Stomach (tissue), 9 donors: Measurements from ENCODE around the gene SPINT3. TPM values are rescaled to one million over a fixed set of nuclear protein-coding genes. Genes with fewer than 3 reads are reported as not detected.

Experiments
- DNase-seq, 2 donors: peaks; one replicate each; pipeline versions ENCODE4 v3.0.0 to v3.0.0-alpha.2; 2013 to 2019
- H3K27ac ChIP-seq, 5 donors: fragments of 200-600 bp in 4 of 5; sonication (generic) in 4 of 5; one replicate each; pipeline ENCODE4 v1.5.1; 2013 to 2019; ENCODE audit warnings: mild to moderate bottlenecking in 1 of 5, moderate library complexity in 1 of 5
- H3K27me3 ChIP-seq, 3 donors: fragments of 200-600 bp; sonication (generic); one replicate each; pipeline ENCODE4 v1.5.1; 2017 to 2019; ENCODE audit warnings: mixed run types in 1 of 3
- H3K36me3 ChIP-seq, 4 donors: fragments of 200-600 bp; sonication (generic); 1 replicate in 3 of 4; 2 replicates in 1 of 4; pipeline ENCODE4 v1.5.1; 2016 to 2019
- H3K4me1 ChIP-seq, 4 donors: fragments of 200-600 bp; sonication (generic); one replicate each; pipeline ENCODE4 v1.5.1; 2016 to 2019
- H3K4me3 ChIP-seq, 4 donors: fragments of 200-600 bp; sonication (generic) in 3 of 4; one replicate each; pipeline ENCODE4 v1.5.1; 2016 to 2019; ENCODE audit warnings: mild to moderate bottlenecking in 1 of 4
- H3K9me3 ChIP-seq, 4 donors: fragments of 200-600 bp; sonication (generic); one replicate each; pipeline ENCODE4 v1.5.1; 2016 to 2019
- EP300 ChIP-seq: sonication (generic); formaldehyde crosslinking; IDR thresholded peaks from one replicate; pipeline ENCODE4 v1.6.1; 2017; ENCODE audit warnings: antibody characterized with exemption
- POLR2A ChIP-seq, 4 donors: fragments of 450-650 bp; IDR thresholded peaks; one replicate each; pipeline ENCODE4 v1.6.1; 2016; ENCODE audit warnings: antibody characterized with exemption in 4 of 4, control low read depth in 2 of 4, mild to moderate bottlenecking in 1 of 4, moderate library complexity in 1 of 4
- POLR2AphosphoS5 ChIP-seq, 3 donors: sonication (generic); formaldehyde crosslinking; IDR thresholded peaks; one replicate each; pipeline ENCODE4 v1.6.1; 2016; ENCODE audit warnings: antibody characterized with exemption in 3 of 3
- WGBS, 5 donors: extraction: QIAGEN DNeasy Blood & Tissue Kit in 3 of 5; methylation state at CpG; one replicate each; pipeline versions ENCODE4 v1.1.5 to v1.1.7; 2013 to 2018; 5-methylcytosine and 5-hydroxymethylcytosine counted together
- intact Hi-C: fragments of 100-400 bp; cut with DNase I; formaldehyde crosslinking; loops from one replicate; pipeline ENCODE4 v1.15.1; 2023; ENCODE audit warnings: low total_unique reads
- polyA plus RNA-seq, 3 donors: library from polyadenylated mRNA; stranded (reverse); fragments of 200-250 nt; gene quantifications; one replicate each; pipeline ENCODE4 v1.2.3, GENCODE V29; 2013
- total RNA-seq, 5 donors: library from RNA; depleted of rRNA; stranded (reverse); fragments of >200 nt; gene quantifications; one replicate each; pipeline versions ENCODE4 v1.1.0 to v1.2.3, GENCODE V29; 2014 to 2016
- TF ChIP-seq, protein P1 (sequence below), 7 experiments: fragments of 450-650 bp in 4 of 7; fragments of 200-600 bp in 3 of 7; sonication (generic) in 3 of 7; IDR thresholded peaks; one replicate each; pipeline ENCODE4 v1.5.1; 2016 to 2019; ENCODE audit warnings: antibody characterized with exemption in 7 of 7, control low read depth in 2 of 7, mild to moderate bottlenecking in 1 of 7
- donor health status: healthy with polysubstance abuse.
- donor health status: Bipolar disorder and iron deficiency.
- donor health status: healthy.

Gene SPINT3
- total and polyA plus RNA-seq, 8 donors = not detected

GRCh38 chr20:45523821-45524220, 8.4 kb upstream of the SPINT3 start:
- intact Hi-C loops = no loop called here
- H3K27me3 ChIP-seq = peaks cover 0 to 33% (median 7%) of the 10 kb centered on the region in 3 donors
- no peak overlapping the region for H3K4me3 ChIP-seq
- no peaks in the 10 kb centered on the region for H3K4me1 ChIP-seq
- DNase-seq = no peak
- H3K9me3 ChIP-seq = no peaks in the 10 kb centered on the region
- TF ChIP-seq, protein P1, sequence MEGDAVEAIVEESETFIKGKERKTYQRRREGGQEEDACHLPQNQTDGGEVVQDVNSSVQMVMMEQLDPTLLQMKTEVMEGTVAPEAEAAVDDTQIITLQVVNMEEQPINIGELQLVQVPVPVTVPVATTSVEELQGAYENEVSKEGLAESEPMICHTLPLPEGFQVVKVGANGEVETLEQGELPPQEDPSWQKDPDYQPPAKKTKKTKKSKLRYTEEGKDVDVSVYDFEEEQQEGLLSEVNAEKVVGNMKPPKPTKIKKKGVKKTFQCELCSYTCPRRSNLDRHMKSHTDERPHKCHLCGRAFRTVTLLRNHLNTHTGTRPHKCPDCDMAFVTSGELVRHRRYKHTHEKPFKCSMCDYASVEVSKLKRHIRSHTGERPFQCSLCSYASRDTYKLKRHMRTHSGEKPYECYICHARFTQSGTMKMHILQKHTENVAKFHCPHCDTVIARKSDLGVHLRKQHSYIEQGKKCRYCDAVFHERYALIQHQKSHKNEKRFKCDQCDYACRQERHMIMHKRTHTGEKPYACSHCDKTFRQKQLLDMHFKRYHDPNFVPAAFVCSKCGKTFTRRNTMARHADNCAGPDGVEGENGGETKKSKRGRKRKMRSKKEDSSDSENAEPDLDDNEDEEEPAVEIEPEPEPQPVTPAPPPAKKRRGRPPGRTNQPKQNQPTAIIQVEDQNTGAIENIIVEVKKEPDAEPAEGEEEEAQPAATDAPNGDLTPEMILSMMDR (IDR thresholded peaks at IDR 0.05) = no peak
- TF ChIP-seq POLR2AphosphoS5 (IDR thresholded peaks at IDR 0.05) (no peak), EP300 (no peak), POLR2A (IDR thresholded peaks at IDR 0.05) (no peak)
- no peaks in the 10 kb centered on the region for H3K36me3 ChIP-seq
- 70 to 81% (median 74%) methylated on average over 1 of the region's 1 CpG for WGBS, 5 donors
- no peak overlapping the region for H3K27ac ChIP-seq

- H3K4me3 ChIP-seq = no peak overlapping the region
- H3K27ac ChIP-seq = no peak overlapping the region
- no peak for DNase-seq
- peaks cover 0 to 4% (median 0%) of the 10 kb centered on the region in 4 donors for H3K4me1 ChIP-seq
- TF ChIP-seq POLR2AphosphoS5 (IDR thresholded peaks at IDR 0.05) = no peak
- no peak for TF ChIP-seq POLR2A (IDR thresholded peaks at IDR 0.05)
- TF ChIP-seq, protein P1 (IDR thresholded peaks at IDR 0.05) = no peak
- TF ChIP-seq EP300 = no peak
- 27 to 44% (median 38%) methylated on average over 2 of the region's 2 CpGs for WGBS, 5 donors
- no peaks in the 10 kb centered on the region for H3K9me3 ChIP-seq
- no peaks in the 10 kb centered on the region for H3K36me3 ChIP-seq
- intact Hi-C loops = no loop called here
- H3K27me3 ChIP-seq = peaks cover 0 to 7% (median 0%) of the 10 kb centered on the region in 3 donors
Observed at GRCh38 chr20:45518282-45518681, 2.9 kb upstream of the SPINT3 start.

DNA sequence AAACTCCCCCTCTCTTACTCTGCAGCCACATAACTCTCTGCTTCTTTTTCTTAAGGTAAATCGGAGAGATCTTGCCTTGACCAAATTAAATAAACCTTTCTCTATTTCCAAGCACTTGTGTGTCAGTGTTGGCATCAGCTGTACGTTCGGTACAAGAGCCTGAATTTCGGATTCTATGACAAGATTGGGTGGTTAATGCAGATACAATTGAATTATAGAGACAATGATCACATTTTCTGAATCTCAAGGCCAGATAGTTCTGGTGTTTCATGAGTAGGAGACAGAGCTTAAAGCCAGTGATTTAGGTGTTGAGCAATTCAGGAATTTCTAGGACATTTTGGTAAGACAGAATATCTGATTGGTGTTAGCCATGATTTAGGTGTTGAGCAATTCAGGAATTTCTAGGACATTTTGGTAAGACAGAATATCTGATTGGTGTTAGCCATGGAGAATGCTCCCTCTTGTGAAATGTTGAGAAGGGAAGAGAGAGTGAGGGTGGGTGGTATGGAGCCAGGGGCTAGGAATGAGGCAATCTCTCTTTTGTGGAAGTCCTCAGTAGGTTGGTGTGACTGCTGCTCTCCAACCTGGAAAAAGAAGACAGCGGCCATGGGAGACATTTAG, 5.1 kb downstream of the SPINT3 start:
- Histone ChIP-seq H3K27ac (no peak overlapping the region), H3K9me3 (no peaks in the 10 kb centered on the region), H3K4me1 (no peaks in the 10 kb centered on the region), H3K27me3 (peaks cover 0 to 4% (median 0%) of the 10 kb centered on the region in 3 donors), H3K36me3 (no peaks in the 10 kb centered on the region), H3K4me3 (no peak overlapping the region)
- 75 to 84% (median 82%) methylated on average over 5 of the region's 5 CpGs for WGBS, 5 donors
- TF ChIP-seq, protein P1 (IDR thresholded peaks at IDR 0.05) = no peak
- intact Hi-C loops = no loop called here
- DNase-seq = no peak

- Histone ChIP-seq H3K36me3 (no peaks in the 10 kb centered on the region), H3K27ac (no peak overlapping the region), H3K4me3 (no peak overlapping the region), H3K27me3 (peaks cover 0 to 4% (median 0%) of the 10 kb centered on the region in 3 donors), H3K9me3 (no peaks in the 10 kb centered on the region), H3K4me1 (no peaks in the 10 kb centered on the region)
- DNase-seq = no peak
- 53 to 63% (median 62%) methylated on average over 4 of the region's 4 CpGs for WGBS, 5 donors
- intact Hi-C loops = no loop called here
- TF ChIP-seq POLR2A (IDR thresholded peaks at IDR 0.05) (no peak), EP300 (no peak)
Observed at GRCh38 chr20:45509091-45509490, 6.3 kb downstream of the SPINT3 start.

DNA sequence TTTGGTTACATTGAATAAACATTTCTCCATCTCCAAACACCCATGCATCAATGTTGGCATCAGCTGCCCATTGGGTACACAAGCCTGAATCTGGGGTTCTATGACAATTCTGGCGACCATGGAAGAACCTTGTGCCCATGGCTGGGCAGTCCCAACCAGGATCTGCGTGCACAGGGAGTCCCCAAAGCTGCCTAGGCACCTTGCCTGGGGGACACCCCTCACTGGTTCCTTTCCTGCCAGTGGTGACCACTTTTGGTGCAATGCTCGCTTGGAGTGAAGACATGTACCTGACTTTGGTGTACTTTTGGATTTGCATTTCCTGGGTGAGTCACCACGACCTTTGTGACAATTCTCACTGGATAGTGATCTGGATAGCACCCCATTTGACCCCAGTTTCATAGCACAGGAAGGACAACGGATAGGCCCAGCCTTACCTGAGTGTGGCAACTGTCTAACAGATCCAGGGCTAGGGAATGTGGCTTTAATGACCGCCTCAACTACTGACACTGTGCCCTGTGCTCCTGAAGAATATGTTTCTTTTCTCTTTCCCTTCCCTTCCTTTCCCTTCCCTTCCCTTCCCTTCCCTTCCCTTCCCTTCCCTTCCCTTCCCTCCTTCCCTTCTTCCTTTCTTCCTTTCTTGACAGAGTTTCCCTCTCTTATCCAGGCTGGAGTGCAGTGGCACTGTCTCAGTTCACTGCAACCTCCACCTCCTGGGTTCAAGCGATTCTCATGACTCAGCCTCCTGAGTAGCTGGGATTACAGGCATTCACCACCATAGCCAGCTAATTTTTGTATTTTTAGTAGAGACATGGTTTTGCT, 7.1 kb downstream of the SPINT3 start:
- Histone ChIP-seq H3K27ac (no peak overlapping the region), H3K4me3 (no peak overlapping the region), H3K36me3 (no peaks in the 10 kb centered on the region), H3K27me3 (no peaks in the 10 kb centered on the region), H3K4me1 (no peaks in the 10 kb centered on the region), H3K9me3 (no peaks in the 10 kb centered on the region)
- DNase-seq = no peak
- WGBS, 5 donors = 71 to 79% (median 73%) methylated on average over 7 of the region's 7 CpGs
- no peak for TF ChIP-seq POLR2AphosphoS5 (IDR thresholded peaks at IDR 0.05)
- TF ChIP-seq POLR2A (IDR thresholded peaks at IDR 0.05) = no peak
- TF ChIP-seq, protein P1 (IDR thresholded peaks at IDR 0.05) = no peak
- TF ChIP-seq EP300 = no peak
- intact Hi-C loops = no loop called here
